GM19240 (cell line): ENCODE results near the gene H2BK1.

Experiments
- DNase-seq: peaks from one replicate; pipeline ENCODE4 v3.0.0; 2011; ENCODE audit warnings: low spot score; ENCODE audit not compliant: insufficient read length

The H2BK1 gene

DNA sequence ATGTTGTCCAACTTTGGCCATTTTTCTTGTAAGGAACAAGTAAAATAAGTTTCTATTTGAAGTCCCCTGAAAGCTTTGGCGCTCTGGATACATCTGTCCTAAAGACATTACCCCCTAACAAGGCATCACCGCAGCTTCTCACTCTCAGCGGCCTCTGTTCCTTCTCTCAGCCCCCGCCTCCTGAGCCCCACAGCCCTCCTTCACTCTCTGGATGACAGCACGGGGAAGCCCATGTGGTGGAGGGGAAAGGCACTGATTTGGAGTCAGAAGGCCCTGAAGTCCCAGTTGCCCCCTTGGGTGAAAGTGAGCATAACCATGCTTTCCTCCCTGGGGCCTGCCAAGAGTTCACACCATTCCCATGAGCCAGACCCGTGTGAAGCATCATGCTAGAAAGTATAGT, 4.6 kb downstream of the H2BK1 start:
- DNase-seq: no peak

DNA sequence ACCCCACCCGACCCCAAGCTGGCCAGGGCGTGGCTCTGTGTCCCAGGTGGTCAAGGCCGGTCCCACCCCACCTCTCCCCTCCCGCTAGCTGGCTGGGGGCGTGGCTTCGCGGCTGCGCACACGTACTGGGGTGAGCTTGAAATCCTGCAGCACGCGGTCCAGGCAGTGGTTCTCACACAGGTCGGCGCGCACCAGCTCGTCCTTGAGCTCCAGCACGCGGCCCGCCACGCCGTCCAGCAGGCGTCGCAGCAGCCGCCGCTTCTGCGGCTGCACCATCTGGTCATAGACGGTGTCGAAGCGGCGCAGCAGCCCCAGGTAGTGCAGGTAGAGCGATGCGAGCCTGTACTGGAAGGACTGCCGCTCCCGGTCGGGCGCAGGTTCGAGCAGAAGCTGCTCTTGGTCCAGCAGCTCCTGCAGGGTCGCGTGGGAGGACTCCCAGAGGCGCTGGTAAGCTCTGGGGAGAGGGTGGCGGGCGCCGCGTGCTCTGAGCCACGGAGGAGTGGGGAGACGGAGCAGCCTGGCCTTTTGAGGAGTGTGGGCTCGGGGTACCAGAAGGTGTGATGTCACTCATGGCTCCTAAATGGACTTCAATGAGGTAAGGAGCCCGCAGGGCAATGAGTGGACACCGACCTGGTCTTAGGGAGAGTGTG, 5.8 kb downstream of the H2BK1 start:
- no peak for DNase-seq

DNA sequence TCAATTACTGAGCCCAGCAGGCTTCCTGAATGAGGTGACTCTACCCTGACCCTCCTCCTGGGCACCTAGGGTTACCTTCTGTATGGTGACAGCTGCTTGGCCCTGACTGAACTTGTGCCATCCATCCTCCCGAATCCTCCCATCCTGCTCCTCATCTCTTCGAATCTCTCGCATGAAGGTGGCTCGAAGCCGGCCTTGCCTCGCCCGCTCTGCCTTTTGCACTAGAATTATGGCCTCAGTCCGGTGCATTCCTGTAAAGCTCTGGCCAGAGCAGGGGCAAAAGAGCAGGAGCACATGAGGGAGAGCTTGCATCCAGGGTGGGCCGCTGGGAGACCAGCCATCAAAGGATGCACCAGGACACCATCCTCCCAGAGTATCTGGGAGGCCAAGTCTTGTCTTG, 7.5 kb downstream of the H2BK1 start:
- no peak for DNase-seq

DNA sequence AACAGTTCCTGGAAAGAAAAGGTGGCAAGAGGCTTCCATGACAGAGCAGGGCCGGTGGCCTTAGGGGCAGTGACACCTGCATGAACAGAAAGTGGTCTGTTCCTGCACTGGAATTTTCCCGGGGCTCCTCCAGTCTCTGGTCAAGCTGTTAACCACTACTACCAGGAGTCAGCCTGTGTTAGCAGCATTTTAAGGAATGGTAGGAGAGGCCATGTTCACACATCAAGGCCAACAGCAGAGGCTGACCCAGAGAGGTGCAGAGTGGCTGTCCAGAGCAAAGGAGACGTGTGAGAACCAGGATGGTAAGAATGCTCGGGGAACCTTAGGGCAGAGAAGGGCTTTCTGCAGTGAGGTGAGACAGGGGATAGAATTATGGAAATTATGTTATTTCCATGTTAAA, 8.5 kb downstream of the H2BK1 start:
- DNase-seq: no peak

DNA sequence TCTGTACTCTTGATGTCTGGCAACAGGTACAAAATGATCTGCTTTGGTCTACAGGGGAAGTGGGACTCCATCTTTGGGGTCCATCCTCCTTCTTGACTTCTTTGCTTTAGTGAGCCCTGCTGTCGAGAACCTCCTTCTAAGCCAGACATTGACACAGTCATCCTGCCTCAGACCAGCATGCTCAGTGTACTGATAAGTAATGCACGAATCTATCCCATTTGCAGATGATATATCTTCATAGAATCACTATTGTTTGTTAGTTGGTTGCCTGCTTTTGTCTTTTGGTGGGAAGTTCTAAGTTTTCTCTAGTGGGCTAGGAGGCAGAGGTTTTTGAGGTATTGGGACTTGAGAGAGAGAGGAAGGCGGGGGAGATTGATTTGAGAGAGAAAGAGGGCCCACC, 8.9 kb downstream of the H2BK1 start:
- no peak for DNase-seq

DNA sequence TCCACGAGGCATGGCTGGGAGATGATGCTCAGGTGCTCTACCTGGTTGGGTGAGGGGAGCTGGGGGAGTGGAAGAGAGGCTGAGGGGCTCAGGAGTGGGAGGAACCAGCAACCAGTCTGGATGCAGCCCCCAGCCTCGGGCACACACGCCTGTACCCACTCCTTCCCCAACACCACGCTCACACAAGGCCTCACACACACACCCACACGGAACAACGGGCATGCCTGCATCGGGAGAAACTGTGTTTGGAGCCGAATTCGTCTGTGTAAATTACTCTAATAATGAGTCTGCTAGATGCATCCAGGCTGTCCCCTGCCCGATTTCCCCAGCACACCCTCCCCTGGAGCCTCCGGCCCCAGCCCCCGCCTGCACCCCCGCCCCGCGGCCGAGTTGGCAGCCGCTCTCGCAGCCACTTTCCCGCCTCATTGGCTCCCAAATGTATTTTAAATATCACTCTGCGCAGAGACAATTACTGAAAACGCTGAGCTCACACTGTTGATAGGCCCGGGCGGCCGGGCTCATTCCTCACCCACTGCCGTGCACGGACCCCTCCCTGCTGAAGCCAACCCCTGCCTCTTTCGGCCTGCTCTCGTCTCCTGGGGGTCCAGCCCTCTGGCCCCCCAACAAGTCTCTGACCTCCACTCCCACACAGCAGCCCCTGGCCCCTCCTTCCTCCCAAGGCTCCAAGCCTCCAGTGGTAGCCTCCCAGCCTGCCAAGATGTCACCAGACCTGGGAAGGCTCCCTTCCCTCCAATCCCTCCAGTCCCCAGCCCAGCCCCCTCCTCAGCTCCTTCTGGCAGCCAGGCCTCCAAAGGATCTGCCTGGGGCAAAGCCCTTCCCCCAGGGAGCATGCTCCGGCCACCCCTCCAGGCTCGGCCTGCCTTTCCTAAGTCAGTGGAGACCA, 11.1 kb downstream of the H2BK1 start:
- DNase-seq: no peak

DNA sequence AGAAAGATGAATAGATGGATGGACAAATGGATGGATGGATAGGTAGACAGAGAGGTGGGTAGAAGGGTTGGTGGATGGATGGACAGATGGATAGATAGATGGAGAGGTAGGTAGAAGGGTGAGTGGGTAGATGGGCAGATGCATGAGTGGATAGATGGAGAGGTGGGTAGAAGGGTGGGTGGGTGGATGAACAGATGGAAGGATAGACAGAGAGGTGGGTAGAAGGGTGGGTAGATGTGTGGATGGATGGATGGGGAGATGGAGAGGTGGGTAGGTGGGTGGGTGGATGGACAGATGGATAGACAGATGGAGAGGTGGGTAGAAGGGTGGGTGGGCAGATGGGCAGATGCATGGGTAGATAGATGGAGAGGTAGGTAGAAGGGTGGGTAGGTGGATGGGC, 12.4 kb downstream of the H2BK1 start:
- DNase-seq: no peak

DNA sequence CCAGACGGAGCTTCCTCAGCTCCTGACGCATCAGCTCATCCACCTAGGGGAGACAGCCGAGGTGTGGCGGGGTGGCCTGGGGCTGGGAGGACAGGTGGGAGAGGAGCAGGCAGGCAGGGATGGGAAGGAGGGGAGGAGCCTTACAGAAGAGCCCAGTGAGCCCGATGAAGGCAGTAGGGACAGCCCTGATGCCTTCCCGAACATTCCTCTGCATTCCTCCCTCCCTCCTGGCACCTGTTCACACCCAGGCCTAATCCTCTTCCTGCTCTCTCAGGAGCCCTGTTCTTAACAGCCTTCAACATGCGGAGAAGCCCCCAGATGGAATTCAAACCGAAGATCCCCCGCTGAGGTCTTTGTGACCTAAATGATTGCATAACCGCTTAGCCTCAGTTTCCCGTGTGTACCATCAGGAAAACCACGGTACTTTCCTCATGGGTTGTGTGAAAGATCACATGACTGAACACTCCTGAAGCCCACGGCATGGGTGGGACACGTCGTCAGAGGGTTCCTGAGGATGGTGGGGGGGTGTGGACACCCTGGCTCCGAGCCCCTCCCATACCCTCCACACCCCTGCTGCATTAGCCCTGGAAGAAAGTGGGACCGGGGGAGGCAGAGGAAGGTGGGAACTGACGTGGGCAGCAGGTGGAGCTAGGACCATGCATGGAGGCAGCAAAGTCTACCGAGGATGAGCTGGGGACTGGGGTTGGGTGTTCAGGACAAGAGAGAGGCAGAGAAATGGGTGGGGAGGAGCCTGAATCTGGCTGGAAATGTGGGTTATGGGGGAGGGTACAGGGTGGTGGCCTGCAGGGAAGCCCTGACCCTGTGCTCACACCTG, 14.5 kb downstream of the H2BK1 start:
- no peak for DNase-seq

DNA sequence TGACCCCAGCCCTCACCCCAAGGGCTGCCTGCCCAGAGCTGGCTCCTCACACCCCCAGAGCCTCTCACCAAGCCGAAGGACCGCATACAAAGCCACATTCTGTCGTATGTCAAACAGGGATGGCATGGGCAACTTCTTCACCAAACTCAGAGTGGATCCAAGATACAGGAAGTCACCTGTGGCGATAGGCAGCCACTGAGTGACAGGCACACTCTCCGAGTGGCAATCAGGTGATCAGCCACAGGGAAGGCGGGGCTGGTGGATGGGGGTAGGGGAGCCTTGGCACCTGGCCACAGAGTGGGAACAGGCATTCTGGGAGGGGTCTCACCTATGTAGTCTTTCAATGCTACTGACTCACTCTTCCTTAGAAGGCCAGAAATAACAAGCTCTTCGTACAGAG, 16.1 kb downstream of the H2BK1 start:
- no peak for DNase-seq

DNA sequence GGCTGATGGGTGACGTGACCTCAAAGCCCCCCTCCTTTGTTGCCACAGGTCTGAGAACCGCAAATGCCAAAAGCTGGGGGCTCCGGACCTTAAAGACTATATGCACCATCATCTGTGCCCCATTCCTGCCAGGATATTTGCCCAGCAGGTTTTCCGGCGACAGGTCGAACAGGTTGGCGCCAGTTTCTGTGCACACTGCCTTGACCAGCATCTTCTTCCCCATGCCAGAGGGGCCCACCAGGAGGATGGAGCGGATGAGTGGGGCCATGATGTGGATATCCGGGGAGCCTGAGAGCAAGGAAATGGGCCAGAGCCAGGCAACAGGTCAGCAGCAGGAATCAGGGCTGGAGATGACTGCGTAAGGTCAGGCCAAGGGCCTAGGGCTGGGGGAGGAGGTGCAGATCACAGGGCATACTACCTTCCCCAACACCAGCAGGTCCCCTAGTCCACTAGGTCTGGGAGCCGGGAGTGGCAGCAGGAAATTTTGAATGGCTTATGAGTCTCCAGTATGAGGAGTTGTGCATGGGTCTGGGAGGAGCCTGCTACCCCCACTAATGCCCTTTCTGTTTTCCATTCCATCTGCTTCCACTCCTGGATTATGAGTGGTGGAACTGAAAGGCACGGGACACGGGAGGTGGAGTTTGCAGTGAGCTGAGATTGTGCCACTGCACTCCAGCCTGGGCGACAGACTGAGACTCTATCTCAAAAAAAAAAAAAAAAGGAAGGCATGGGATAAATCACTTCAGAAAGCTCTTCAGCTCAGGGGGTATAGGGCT, 16.9 kb downstream of the H2BK1 start:
- no peak for DNase-seq

DNA sequence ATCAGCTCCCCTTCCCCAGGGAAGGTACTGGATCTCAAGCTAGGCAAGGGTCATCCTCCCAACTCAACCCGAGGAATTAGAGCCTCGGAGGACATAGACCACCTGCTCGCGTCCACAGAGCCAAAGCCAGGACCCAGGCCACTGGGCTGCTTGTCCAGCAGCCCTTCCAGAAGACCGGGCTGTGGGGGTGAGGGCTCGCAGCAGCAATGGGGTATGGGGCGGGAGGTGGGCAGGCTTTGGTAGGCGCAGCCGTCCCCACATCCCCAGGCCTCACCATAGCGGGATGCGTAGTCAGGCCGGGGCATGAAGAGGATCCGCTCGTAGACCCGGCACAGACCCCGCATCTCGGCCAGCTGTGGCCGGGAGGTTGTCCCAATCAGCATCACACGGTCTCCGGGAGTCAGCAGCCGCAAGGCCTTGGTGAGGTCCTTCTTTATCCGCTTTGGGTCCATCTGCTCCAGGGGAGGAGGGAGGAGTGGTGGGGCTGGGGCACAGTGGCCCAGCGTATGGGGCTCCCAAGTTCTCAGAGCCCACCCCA, 18.2 kb downstream of the H2BK1 start:
- DNase-seq: no peak

DNA sequence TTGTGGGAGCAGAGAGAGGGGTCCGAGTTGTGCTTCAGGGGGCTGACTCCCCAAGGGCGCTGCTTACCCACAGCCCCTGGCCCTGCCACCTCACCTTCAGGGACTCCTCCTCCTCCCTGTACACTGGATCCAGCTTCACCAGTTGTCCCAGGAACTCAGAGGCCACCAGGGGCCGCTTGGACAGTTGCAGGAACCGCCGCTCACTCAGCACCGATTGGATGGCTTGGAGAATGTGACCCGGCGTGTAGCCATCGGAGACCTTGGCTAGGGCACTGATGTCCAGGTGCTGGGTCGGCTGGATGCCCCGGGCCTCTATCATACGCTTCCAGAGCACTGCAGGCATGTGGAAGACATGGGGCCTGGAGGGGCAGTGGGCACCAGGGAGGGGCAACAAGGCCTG, 18.7 kb downstream of the H2BK1 start:
- no peak for DNase-seq

DNA sequence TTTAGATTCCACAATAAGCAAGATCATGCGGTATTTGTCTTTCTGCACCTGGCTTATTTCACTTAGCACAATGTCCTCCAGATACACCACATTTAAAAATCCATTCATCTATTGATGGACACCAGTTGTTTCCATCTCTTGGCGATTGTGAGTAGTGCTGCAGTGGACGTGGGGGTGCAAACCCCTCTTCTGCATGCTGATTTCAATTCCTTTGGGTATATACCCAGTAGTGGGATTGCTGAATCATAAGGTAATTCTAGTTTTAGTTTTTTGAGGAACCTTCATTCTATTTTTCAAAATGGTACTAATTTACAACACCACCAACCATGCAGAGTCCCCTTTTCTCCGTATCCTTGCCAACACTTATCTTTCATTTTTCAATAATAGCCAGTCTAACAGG, 21.2 kb downstream of the H2BK1 start:
- no peak for DNase-seq

DNA sequence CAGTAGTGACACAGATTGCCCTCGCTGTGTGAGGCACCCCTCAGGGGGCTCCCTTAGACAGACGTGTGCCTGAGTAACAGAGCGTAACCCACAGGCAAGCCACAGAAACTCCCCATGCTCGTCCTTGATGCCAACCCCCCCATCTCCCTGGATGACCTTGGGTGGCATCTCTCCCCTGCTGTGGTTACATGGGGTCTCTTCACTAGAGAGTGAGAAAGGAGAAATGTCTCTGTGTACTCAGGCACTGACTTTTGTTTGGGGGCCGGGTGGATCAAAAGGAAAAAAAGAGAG, 22.1 kb downstream of the H2BK1 start:
- DNase-seq: no peak

DNA sequence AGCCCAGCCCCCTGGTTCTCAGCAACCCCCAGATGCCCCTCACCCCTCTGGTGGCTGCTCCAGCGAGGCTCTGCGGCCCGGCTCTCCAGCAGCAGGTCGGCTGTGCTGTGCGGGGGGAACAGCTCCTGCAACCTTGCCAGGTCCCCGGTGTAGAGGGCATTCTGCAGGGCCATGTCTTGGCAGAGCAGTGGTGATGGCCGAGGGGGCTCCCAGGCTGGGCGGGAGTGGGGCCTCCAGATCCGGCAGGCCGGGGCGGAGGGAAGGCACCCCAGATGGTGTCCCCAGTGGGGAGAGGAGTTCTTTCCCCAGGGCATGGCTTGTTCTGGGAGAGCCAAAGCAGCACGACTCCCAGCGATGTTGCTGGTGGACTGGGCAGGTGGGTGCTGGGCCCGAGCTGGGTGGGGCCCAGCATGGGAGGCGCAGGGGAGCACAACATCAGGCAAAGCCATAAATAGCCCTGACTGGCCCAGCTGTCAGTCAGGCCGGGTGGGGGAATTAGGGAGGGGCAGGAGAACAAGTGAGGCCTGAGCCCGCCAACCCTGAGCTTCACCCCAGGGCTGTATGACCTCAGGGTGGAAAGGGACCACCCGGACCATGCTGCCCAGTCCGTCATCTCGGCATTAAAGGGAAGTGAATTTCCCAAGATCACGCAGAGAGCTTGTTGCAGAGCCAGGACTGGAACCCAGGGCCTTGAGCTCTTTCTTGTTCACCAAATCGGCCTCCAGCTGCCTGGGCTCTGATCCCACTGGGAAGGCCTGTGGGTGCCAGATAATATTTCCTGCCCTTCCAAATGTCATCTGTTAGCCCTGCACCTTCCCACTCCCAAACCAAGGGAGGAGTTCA, 22.7 kb downstream of the H2BK1 start:
- DNase-seq: no peak

DNA sequence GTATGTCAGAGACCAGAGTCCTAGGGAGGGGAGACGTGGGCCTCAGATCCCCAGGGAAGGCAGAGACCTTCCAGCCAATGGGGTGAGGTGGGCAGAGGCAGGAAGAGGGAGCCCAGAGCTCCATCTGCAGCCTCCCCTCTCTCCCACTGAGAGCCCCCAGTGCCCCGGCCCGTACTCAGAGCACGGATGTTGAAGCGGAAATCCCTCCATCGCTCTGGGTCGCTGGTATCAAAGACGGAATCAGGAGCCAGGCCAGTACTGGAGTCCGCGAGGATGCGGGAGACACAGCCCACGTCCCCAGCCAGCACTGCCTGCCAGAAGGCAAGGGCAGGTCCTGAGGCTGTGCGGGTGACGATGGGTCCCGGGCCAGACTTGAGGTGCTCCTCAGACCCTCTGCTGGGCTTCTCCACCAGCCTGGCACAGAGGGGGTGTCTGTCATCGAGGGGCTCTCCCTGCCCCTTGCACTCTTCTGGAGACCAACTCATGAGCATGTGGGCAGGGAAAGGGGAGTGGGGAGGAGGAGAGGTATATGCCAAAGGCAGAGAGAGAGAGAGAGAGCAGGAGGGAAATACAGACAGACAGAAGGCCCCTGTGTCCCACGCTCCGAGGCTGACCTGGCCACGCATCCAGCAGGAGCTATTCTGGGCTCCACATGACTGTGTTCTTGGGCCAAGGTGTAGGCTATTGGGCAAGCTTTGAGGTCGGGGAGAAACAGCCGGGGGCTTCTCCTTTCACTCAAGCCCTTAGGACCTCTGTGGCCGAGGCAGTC, 23.5 kb downstream of the H2BK1 start, which contains the start of gene ASB10:
Gene ASB10, minus strand, starts transcription at position 611 of the 769 bp plus-strand sequence. Its CDS starts 120 bp downstream, at position 491.
- DNase-seq: no peak

DNA sequence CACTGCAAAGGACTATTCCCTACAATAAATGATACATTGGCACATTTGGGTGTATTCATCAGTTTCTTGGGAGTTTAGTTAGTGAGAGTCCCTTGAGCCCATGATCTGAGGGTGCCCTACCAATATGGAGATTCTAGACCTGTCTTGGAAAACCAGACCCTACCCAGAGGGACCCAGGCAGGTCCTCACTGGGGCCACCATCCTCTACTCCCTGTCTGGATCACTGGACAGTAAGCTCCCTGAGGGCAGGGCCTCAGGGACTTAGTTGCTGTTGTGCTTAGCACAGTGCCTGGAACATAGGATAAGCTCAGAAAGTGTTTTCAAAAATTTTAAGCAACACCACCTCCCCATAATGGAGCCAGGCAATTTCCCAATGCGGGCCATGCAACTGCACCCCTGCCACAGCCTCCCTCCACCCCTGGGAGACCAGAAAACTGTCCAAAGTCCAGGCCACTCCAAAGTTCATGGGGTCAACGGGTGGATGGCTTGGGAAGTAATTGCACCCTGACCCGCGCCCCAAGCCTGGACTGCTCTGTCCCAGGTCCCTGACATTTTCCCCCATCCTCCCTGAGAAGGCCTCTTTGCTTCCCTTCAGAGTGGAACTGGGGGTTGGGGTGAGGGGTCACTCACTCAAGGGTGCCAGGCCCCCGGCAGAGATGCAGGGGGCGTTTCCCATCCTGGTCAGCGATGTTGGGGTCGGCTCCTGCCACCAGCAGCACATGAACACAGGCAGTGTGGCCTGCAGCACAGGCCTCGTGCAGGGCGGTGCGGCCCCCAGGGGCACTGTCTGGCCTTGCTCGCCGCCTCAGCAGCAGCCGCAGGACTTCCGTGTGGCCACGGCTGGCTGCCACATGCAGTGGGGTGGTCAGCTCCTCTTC, 24.3 kb downstream of the H2BK1 start:
- DNase-seq: no peak

DNA sequence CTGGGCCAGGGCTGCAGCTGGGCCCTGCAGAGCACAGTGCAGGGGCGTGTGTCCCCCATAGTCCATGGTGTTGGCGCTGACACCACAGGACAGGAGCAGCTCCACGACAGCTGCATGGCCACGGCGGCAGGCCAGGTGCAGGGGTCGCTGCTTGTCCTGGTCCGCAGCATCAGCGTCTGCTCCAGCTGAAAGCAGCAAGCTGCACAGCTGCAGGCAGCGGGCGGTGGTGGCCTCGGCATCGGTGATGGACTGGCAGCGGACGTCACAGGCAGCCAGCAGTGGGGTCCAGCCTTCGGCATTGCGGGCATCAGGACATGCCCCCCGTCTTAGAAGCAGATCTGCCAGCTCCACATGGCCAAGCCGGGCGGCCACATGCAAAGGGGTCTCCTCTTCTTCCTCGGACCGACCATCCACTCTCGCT, 29.3 kb downstream of the H2BK1 start:
- no peak for DNase-seq
